ENCODE measurements around the gene SNRNP40. TPM values are rescaled to one million over a fixed set of nuclear protein-coding genes. Genes with fewer than 3 reads are reported as not detected.
"Not testable (repeated sequence)": the region's sequence is repeated elsewhere in the genome, so short reads cannot be mapped to it uniquely, and the experiment has no call there.

The SNRNP40 gene
- total and polyA plus RNA-seq, 2 donors (not counting 3 experiments of a cell fraction or from before 2014, with no cell fraction given), result 66.3 to 78.1 TPM

DNA sequence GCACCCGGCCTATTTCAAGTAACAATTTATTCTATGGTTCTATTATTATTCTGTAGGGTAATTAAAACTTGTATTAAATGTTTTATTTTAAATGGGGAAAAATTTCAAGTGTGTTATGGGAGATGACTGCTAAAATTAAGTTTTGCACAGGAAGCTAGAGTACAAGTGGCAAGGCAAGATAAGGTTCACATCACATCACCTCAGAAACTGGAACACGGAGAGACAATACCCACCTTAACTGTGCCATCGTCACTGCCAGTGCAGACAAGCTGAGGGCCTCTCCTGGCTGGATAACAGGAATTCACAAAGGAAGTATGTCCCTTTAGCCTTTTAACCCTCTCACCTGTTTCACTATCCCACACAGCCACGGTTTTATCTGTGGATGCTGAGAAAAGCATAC, 7.6 kb downstream of the SNRNP40 start:
- ChIA-PET CTCF (no interaction called here), POLR2A (no interaction called here)
- intact Hi-C loops (cut with micrococcal nuclease), result no loop called here
- Histone ChIP-seq H3K27me3 (ENCODE audit: control insufficient read depth in 2 of 2, insufficient read depth in 2 of 2, low read length in 2 of 2) (no peaks in the 10 kb centered on the region), H3K4me1 (ENCODE audit: control insufficient read depth, extremely low read depth, insufficient read depth, low read length) (no peaks in the 10 kb centered on the region), H3K4me2 (ENCODE audit: insufficient read depth, low read length) (no peak overlapping the region), H3K4me3 (replicated peaks in 1 of 3; ENCODE audit: insufficient read depth in 1 of 3, low read depth in 1 of 3, low read length in 3 of 3) (no peak overlapping the region), H3K9me3 (replicated peaks; ENCODE audit: control insufficient read depth, insufficient read depth, low read length) (no peaks in the 10 kb centered on the region), H3K9me1 (replicated peaks; ENCODE audit: control insufficient read depth, extremely low read depth, insufficient read depth, low read length) (no peaks in the 10 kb centered on the region), H4K20me1 (replicated peaks; ENCODE audit: control insufficient read depth, extremely low read depth, insufficient read depth, low read length) (no peaks in the 10 kb centered on the region), H2AFZ (ENCODE audit: low read depth, low read length) (no peak overlapping the region), H3K36me3 (ENCODE audit: control insufficient read depth in 2 of 2, extremely low read depth in 1 of 2, insufficient read depth in 2 of 2, low read length in 2 of 2) (peaks cover 18 to 22% of the 10 kb centered on the region in 2 experiments), H3K9ac (replicated peaks; ENCODE audit: extremely low read depth, insufficient read depth, low read length) (no peak overlapping the region), H3K27ac (ENCODE audit: insufficient read depth, low read depth, low read length) (no peak overlapping the region), H3K79me2 (ENCODE audit: control insufficient read depth, insufficient read depth, low read length) (peaks cover 8% of the 10 kb centered on the region)
- BruUV-seq (replicated peaks), result no TSS peak
- DNase-seq (ENCODE audit: low read depth, low spot score), result peak; percentile 48
- no peak for TF ChIP-seq GATA2 (IDR thresholded peaks at IDR 0.05; ENCODE audit: insufficient read depth, insufficient read length, low read depth, low read length)
- TF ChIP-seq MAX (IDR thresholded peaks at IDR 0.05; ENCODE audit: insufficient read depth, insufficient read length), result no peak
- TF ChIP-seq FOS (IDR thresholded peaks at IDR 0.05; ENCODE audit: borderline replicate concordance, insufficient read depth, low read length), result no peak
- no peak for TF ChIP-seq MYC (IDR thresholded peaks at IDR 0.05; ENCODE audit: low read depth, low read length)
- no peak for TF ChIP-seq POLR2AphosphoS5 (IDR thresholded peaks at IDR 0.05; ENCODE audit: insufficient read depth, low read depth, low read length)
- TF ChIP-seq JUN (IDR thresholded peaks at IDR 0.05; ENCODE audit: borderline replicate concordance, insufficient read depth, insufficient read length, low read depth), result no peak
- TF ChIP-seq CTCF (IDR thresholded peaks at IDR 0.05; ENCODE audit: extremely low read depth in 1 of 2, insufficient read depth in 1 of 2, low read depth in 1 of 2, low read length in 2 of 2), result no peak
- no peak for TF ChIP-seq POLR2A (IDR thresholded peaks at IDR 0.05; ENCODE audit: low read depth, low read length)
- no peak for TF ChIP-seq EZH2 (IDR thresholded peaks at IDR 0.05; ENCODE audit: borderline replicate concordance, low read depth, low read length, severe bottlenecking)
- no peak for FAIRE-seq
- dilution Hi-C loops (cut with MboI; ENCODE audit: extremely low pct_ligation_motif_present, low sequenced_read_pairs), result no loop called here

- DNase-seq (ENCODE audit: low read depth, low spot score); CTCF ChIA-PET; H3K9ac ChIP-seq (replicated peaks; ENCODE audit: extremely low read depth, insufficient read depth, low read length); H3K27me3 ChIP-seq (ENCODE audit: control insufficient read depth in 2 of 2, insufficient read depth in 2 of 2, low read length in 2 of 2); intact Hi-C loops (cut with micrococcal nuclease); H3K4me2 ChIP-seq (ENCODE audit: insufficient read depth, low read length); H3K79me2 ChIP-seq (ENCODE audit: control insufficient read depth, insufficient read depth, low read length); BruUV-seq (replicated peaks); H3K9me1 ChIP-seq (replicated peaks; ENCODE audit: control insufficient read depth, extremely low read depth, insufficient read depth, low read length); dilution Hi-C loops (cut with MboI; ENCODE audit: extremely low pct_ligation_motif_present, low sequenced_read_pairs); H4K20me1 ChIP-seq (replicated peaks; ENCODE audit: control insufficient read depth, extremely low read depth, insufficient read depth, low read length); H2AFZ ChIP-seq (ENCODE audit: low read depth, low read length); H3K27ac ChIP-seq (ENCODE audit: insufficient read depth, low read depth, low read length); H3K4me3 ChIP-seq (replicated peaks in 1 of 3; ENCODE audit: insufficient read depth in 1 of 3, low read depth in 1 of 3, low read length in 3 of 3); H3K9me3 ChIP-seq (replicated peaks; ENCODE audit: control insufficient read depth, insufficient read depth, low read length); H3K4me1 ChIP-seq (ENCODE audit: control insufficient read depth, extremely low read depth, insufficient read depth, low read length): not testable (repeated sequence)
- POLR2A ChIA-PET, result interaction anchor here (1.2 kb wide), 1 partner anchor 9 kb away, joined by 3 read pairs; the partner anchor contains the start of genes SNRNP40 and ZCCHC17
- H3K36me3 ChIP-seq (ENCODE audit: control insufficient read depth in 2 of 2, extremely low read depth in 1 of 2, insufficient read depth in 2 of 2, low read length in 2 of 2), result peaks cover 18 to 20% of the 10 kb centered on the region in 2 experiments
- peak; percentile 48 for FAIRE-seq
Measured at GRCh38 chr1:31287791-31288190, 8.8 kb downstream of the SNRNP40 start.

DNA sequence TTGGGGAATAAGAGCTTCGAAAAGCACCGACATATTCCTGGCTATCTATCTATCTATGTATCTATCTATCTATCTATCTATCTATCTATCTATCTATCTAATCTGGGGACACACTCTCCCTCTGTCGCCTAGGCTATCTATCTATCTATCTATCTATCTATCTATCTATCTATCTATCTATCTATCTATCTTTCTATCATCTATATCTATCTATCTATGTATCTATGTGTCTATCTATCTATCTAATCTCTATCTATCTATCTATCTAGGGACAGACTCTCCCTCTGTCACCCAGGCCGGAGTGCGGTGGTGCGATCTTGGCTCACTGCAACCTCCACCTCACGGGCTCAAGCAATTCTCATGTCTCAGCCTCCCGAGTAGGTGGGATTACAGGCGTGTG, 14.2 kb downstream of the SNRNP40 start:
- H3K4me1 ChIP-seq (ENCODE audit: control insufficient read depth, extremely low read depth, insufficient read depth, low read length); DNase-seq (ENCODE audit: low read depth, low spot score); dilution Hi-C loops (cut with MboI; ENCODE audit: extremely low pct_ligation_motif_present, low sequenced_read_pairs); intact Hi-C loops (cut with micrococcal nuclease); H3K4me3 ChIP-seq (replicated peaks in 1 of 3; ENCODE audit: insufficient read depth in 1 of 3, low read depth in 1 of 3, low read length in 3 of 3); BruUV-seq (replicated peaks); H3K27ac ChIP-seq (ENCODE audit: insufficient read depth, low read depth, low read length); H3K9me3 ChIP-seq (replicated peaks; ENCODE audit: control insufficient read depth, insufficient read depth, low read length); H3K9ac ChIP-seq (replicated peaks; ENCODE audit: extremely low read depth, insufficient read depth, low read length); POLR2A ChIA-PET; CTCF ChIA-PET; H3K27me3 ChIP-seq (ENCODE audit: control insufficient read depth in 2 of 2, insufficient read depth in 2 of 2, low read length in 2 of 2); FAIRE-seq; H2AFZ ChIP-seq (ENCODE audit: low read depth, low read length); H4K20me1 ChIP-seq (replicated peaks; ENCODE audit: control insufficient read depth, extremely low read depth, insufficient read depth, low read length); H3K9me1 ChIP-seq (replicated peaks; ENCODE audit: control insufficient read depth, extremely low read depth, insufficient read depth, low read length); H3K4me2 ChIP-seq (ENCODE audit: insufficient read depth, low read length); H3K79me2 ChIP-seq (ENCODE audit: control insufficient read depth, insufficient read depth, low read length): not testable (repeated sequence)
- H3K36me3 ChIP-seq (ENCODE audit: control insufficient read depth in 2 of 2, extremely low read depth in 1 of 2, insufficient read depth in 2 of 2, low read length in 2 of 2), result peaks cover 16 to 22% of the 10 kb centered on the region in 2 experiments
